ENCODE results near the gene DEFB124.
"Not testable (repeated sequence)": the region's sequence is repeated elsewhere in the genome, so short reads cannot be mapped to it uniquely, and the experiment has no call there.

DEFB124 gene

DNA sequence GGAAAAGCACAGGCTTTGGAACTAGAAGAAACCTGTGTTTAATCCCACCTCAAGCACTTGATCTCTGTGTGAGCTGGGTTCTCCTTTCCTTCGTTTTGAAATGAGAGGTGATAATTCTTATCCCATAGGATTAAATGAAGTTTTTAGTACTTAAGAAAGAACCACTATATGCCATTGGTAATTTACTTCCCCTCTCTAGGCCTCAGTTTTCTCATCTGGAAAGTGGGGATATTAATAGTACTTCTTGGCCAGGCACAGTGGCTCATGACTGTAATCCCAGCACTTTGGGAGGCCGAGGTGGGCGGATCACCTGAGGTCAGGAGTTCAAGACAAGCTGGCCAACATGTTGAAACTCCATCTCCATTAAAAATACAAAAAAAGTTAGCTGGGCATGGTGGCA is 14.2 kb upstream of the DEFB124 start:
- DNase-seq (ENCODE audit: low read depth in 4 of 4, low spot score in 1 of 4) = no peak

- DNase-seq (ENCODE audit: low read depth in 4 of 4, low spot score in 1 of 4) = no peak
Measured at GRCh38 chr20:31488115-31488514, 13.2 kb upstream of the DEFB124 start.

- no peak for DNase-seq (ENCODE audit: low read depth in 4 of 4, low spot score in 1 of 4)
Measured at GRCh38 chr20:31485450-31486339, 10.8 kb upstream of the DEFB124 start.

DNA sequence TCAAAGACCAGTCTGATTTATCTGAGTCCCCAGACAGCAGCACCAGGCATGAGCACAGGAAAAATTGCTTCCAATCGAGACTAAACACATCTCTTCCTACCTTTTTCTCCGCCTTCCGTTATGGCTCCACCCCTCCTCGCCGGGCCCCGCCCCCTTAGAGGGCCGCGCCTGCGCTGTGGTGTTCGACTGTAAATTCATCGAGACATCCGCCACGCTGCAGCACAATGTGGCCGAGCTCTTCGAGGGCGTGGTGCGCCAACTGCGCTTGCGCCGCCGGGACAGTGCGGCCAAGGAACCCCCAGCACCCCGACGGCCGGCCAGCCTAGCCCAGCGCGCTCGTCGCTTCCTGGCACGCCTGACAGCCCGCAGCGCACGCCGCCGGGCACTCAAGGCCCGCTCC is 9.1 kb upstream of the DEFB124 start:
- DNase-seq (ENCODE audit: low read depth in 4 of 4, low spot score in 1 of 4) = no peak

- no peak for DNase-seq (ENCODE audit: low read depth in 4 of 4, low spot score in 1 of 4)
Measured at GRCh38 chr20:31476643-31477215, 1.8 kb upstream of the DEFB124 start.

DNA sequence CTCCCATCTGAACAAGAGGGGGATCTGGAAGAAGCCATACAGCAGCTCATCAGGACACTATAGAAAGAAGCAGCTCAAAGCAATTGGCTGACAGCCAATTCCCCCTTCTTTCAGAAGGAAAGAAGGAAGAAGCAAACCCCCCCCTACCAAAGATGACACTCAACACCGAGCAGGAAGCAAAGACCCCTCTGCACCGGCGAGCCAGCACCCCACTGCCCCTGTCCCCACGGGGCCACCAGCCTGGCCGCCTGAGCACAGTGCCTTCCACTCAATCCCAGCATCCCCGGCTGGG is 1.3 kb upstream of the DEFB124 start:
- DNase-seq (ENCODE audit: low read depth in 4 of 4, low spot score in 1 of 4) = no peak

DNA sequence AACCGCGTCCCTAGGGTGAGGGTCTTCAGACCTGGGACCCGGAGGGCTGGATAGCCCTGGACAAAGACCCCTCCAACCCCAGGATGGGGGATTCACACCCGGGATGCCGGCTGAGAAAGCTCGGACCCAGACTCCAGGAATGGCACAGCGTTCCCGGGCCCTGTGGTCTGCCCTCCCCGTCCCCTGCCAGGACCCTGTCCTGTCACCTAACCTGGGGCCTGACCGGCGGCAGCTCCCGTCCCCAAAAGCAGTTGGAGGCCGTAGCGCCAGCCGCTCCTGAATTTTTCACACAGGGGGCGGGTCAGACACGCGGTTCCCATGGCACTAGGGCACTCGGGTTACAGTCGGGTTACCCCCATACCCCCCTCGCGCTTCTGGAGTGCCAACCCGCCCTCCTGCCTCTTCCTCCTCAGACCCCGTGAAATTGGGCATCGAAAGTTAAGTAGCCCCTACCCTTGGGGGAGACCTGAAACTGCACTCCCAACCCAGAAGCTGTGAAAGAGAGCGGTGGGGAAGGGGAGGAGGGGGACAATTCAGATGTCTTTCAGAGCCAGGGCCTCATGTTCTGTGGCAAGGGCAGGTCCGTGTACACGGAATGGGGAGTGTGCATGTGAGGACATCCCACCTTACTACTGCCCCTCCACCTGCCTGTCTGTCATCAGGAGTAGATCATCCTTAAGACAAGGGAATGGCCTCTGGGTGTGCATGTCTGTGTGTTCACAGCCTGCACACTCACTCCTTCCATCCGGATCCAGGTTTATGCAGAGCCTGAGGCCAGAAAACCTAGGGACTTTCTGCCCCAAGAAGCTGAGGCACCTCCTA is 756 bp upstream of the DEFB124 start:
- no peak for DNase-seq (ENCODE audit: low read depth in 4 of 4, low spot score in 1 of 4)

DNA sequence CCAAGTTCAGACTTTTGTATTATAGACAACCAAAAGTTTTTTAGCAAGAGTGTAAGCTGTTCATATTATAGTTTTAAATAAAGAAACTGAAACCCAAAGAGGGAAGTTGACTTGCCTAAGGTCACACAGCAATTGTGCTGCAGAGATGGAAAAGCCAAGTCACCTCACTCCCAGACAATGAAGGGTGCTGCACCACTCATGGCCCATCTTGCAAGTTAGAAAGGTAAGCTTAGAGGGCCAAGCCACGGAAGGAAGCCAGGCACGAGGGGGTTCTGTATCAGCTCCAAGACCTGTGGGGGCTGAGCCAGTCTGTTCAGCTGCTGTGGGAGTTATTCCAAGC is 860 bp downstream of the DEFB124 start:
- no peak for DNase-seq (ENCODE audit: low read depth in 4 of 4, low spot score in 1 of 4)

GRCh38 chr20:31473331-31474096 is 1.4 kb downstream of the DEFB124 start:
- DNase-seq (ENCODE audit: low read depth in 4 of 4, low spot score in 1 of 4) = no peak

DNA sequence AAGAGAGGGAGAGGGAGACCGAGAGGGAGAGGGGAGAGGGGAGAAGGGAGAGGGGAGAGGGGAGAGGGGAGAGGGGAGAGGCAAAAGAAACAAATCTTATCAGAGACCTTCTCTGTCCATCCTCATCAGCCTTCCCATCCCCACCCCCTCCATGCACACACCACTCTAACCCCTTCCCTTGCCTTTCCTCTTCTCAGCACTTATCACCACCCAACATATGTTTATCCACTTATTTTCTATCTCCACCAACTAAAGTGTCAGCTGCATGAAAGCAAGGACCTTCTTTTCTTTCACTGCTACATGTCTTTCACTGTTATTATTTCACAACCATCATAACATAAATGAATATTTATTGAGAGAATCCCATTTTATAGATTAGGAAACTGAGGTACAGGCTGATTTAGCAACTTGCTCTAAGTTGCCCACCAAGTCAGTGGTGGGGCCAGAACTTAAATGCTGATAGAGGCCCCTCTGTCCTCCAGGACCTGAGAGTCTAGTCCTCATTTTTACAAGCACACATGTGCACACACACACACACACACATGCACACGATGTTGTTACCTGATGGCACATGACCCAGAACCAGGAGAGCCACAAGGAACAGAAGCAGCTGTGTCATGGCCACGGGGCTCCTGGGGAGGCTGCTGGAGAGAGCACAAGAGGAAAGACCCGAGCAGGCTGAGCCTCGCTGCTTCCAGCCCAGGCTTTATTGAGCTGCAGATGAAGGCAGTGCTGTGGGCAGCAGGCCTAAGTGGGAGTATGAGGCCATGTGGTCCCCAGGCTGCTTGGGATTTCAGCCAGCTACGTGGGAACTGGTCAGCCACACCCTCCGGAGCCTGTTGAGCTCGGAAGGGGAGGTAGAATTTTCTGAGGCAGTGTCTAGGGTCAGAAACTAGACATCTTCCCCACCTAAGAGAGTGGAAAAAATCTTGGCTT is 2.3 kb downstream of the DEFB124 start:
- no peak for DNase-seq (ENCODE audit: low read depth in 4 of 4, low spot score in 1 of 4)

GRCh38 chr20:31470946-31471345 is 4.0 kb downstream of the DEFB124 start:
- DNase-seq (ENCODE audit: low read depth in 4 of 4, low spot score in 1 of 4) = not testable (repeated sequence)

GRCh38 chr20:31454361-31454760 is 20.6 kb downstream of the DEFB124 start:
- DNase-seq (ENCODE audit: low read depth in 4 of 4, low spot score in 1 of 4) = no peak

DNA sequence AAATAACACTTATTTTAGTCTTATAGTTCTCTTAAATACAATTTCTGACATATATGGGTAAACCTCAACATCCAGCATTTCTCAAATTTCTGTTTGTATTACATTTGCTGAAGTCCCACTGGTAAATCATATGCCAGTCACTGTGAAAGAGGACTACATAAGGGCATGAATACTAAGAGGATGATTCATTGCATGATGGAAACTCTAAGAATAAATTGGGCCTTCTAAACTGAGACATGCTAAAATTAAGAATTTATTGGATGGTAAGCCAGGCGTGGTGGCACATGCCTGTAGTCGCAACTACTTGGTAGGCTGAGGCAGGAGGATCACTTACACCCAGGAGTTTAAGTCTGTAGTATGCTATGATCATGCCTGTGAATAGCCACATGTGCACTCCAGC is 22.4 kb downstream of the DEFB124 start:
- no peak for DNase-seq (ENCODE audit: low read depth in 4 of 4, low spot score in 1 of 4)

GRCh38 chr20:31449511-31450414 is 25.2 kb downstream of the DEFB124 start:
- DNase-seq (ENCODE audit: low read depth in 4 of 4, low spot score in 1 of 4) = no peak

DNA sequence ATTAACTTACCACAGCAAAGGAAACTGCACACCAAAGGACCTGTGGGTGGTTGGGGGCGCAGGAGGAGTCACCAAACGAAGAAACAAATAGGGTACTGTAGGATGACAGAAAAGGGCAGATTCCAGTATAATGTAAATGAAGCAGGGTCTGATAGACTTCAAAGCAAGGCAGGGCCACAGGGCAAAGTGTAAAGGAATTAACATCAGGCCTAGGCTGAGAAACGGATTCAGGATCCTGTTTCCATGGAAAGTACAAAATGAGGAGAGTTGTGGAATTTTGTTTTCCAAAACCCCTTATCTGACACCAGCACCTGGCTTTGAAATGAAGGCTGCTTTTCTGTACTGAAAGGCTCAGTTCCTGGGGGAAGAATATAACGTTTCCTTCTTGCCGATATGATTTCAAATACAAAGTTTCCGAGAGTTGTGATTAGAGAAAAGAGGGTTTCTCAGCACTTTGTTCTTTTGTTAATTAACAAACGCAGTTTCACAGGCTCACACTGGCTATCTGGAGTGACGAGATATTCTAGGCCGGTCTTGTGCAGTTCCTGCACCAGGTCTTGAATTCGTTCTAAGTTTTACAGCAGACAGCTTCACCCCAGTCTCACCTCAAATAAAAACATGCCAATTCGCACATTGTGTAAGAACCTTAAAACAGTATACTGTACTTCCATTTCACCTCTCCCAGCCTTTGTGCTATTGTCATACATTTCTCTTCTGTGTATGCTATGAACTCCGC is 28.7 kb downstream of the DEFB124 start:
- no peak for DNase-seq (ENCODE audit: low read depth in 4 of 4, low spot score in 1 of 4)

GRCh38 chr20:31440012-31440659 is 34.8 kb downstream of the DEFB124 start, which contains the start of gene DEFB123:
Gene DEFB123 (plus strand): TSS chr20:31440632. CDS start chr20:31440699, 67 bp downstream.
- DNase-seq (ENCODE audit: low read depth in 4 of 4, low spot score in 1 of 4) = peak in 1 of 4 experiments; percentile 2

DNA sequence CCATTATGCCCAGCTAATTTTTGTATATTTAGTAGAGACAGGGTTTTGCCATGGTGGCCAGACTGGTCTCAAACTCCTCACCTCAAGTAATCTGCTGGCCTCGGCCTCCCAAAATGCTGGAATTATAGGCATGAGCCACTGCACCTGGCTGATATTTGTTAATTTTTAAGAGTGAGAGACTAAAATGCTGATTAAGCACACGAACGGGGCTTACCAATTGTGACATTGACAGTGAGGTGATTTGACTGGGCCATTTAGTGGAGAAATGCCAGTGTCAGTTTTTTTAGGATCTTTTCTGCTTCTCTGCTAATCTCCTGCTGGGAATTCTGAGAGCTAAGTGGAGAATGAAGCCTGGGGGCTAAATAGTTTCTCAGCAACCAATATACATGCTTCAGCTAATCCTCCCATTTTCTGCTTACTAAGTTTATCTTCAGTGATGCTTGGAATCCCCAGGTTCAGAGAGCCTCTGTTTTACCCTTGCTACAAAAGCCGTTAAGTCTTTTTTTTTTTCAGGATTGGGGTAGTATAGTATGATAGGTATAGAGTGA is 44.3 kb downstream of the DEFB124 start:
- DNase-seq (ENCODE audit: low read depth in 4 of 4, low spot score in 1 of 4) = no peak

GRCh38 chr20:31427576-31427975 is 47.4 kb downstream of the DEFB124 start:
- DNase-seq (ENCODE audit: low read depth in 4 of 4, low spot score in 1 of 4) = not testable (repeated sequence)

Data from stimulated activated CD4-positive, alpha-beta T cell treated with anti-CD3 and anti-CD28 coated beads, Interleukin-1b, Interleukin-23, amount 100 ng/mL, for 24 hours (primary cell).